Memory B cell (primary cell): ENCODE data around the gene CORO1C.
"Not testable (repeated sequence)": the region's sequence is repeated elsewhere in the genome, so short reads cannot be mapped to it uniquely, and the experiment has no call there.

Experiments used
- ATAC-seq: fragments of 150-1000 bp; cut with Tn5 transposase; 2 replicates; pipeline ENCODE4 v1.10.0; 2021; ENCODE audit warnings: low read depth, mild to moderate bottlenecking, moderate library complexity
- DNase-seq, 2 donors: peaks; one replicate each; pipeline ENCODE4 v3.0.0; 2022; ENCODE audit warnings: low spot score in 2 of 2
- H3K27ac Mint-ChIP-seq: one replicate; pipeline ENCODE4 v1.8.0; 2022; ENCODE audit warnings: mild to moderate bottlenecking, moderate library complexity, mixed read lengths
- H3K27me3 Mint-ChIP-seq: one replicate; pipeline ENCODE4 v1.8.0; 2022; ENCODE audit warnings: mixed read lengths
- H3K36me3 Mint-ChIP-seq: one replicate; pipeline ENCODE4 v1.8.0; 2022; ENCODE audit warnings: mild to moderate bottlenecking, mixed read lengths
- H3K4me1 Mint-ChIP-seq: one replicate; pipeline ENCODE4 v1.8.0; 2022; ENCODE audit warnings: mixed read lengths
- H3K4me3 Mint-ChIP-seq: one replicate; pipeline ENCODE4 v1.8.0; 2022; ENCODE audit warnings: mild to moderate bottlenecking, moderate library complexity, mixed read lengths
- H3K9me3 Mint-ChIP-seq: one replicate; pipeline ENCODE4 v1.8.0; 2022; ENCODE audit warnings: mixed read lengths

The CORO1C gene

GRCh38 chr12:108635201-108635996 is 95.9 kb downstream of the CORO1C start:
- Mint-ChIP-seq H3K4me3 (peak overlapping the region; percentile 90), H3K9me3 (no peaks in the 10 kb centered on the region), H3K36me3 (peaks cover 14% of the 10 kb centered on the region), H3K27ac (peak overlapping the region; percentile 99), H3K4me1 (peaks cover 54% of the 10 kb centered on the region), H3K27me3 (no peaks in the 10 kb centered on the region)
- peak; percentile 64 to 78 for DNase-seq
- peak; percentile 57 for ATAC-seq

GRCh38 chr12:108634341-108634751 is 97.0 kb downstream of the CORO1C start:
- Mint-ChIP-seq H3K4me1 (peaks cover 53% of the 10 kb centered on the region), H3K27me3 (no peaks in the 10 kb centered on the region), H3K27ac (peak overlapping the region; percentile 99), H3K4me3 (peak overlapping the region; percentile 90), H3K9me3 (no peaks in the 10 kb centered on the region), H3K36me3 (peaks cover 8% of the 10 kb centered on the region)
- no peak for ATAC-seq
- DNase-seq = no peak

DNA sequence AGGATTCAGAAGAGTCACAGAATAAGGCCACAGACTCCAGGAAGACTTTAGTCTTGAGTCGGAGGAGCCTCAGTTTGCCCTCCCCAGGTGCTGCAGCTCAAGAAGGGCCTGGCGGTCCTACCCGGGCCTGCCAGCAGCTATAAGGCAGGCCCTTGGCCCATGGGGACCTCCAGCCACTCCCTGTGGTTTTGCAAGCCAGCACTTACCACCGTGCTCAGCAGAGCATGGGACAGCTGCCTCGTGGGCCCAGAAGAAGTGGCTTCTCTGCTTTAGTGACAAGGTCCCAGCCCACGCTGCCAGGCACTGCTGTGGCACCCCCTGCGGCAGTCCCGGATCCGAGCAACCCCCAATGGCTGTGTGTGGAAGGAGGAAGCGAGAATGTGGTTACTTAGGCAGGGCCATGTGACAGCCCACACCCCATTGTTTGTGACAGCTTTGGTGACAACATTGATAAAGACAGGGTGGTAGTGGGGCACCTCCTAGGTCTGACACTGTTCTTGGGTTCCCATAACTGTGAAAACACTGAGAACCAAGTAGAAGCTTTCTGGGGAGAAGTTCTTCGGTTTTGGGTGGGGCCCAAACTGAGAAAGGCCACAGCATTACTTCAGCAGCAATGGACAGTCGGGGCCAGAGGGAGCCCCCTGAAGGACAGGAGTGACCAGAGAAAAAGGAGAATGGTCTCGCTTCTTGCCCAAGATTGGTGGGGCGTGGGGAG is 97.6 kb downstream of the CORO1C start, which contains the start of gene SELPLG:
Gene SELPLG (minus strand): TSS at position 361 of the 715 bp plus-strand sequence. CDS start 9,587 bp downstream, outside the sequence.
- H3K36me3 Mint-ChIP-seq = peaks cover 4% of the 10 kb centered on the region
- peak within 1 kb of the TSS; percentile 99 for H3K27ac Mint-ChIP-seq
- no peaks in the 10 kb centered on the region for H3K27me3 Mint-ChIP-seq
- no peaks in the 10 kb centered on the region for H3K9me3 Mint-ChIP-seq
- peak; percentile 75 for ATAC-seq
- DNase-seq = peak; percentile 78 to 93
- peak within 1 kb of the TSS; percentile 90 for H3K4me3 Mint-ChIP-seq
- H3K4me1 Mint-ChIP-seq = peaks cover 49% of the 10 kb centered on the region

GRCh38 chr12:108633081-108633533 is 98.2 kb downstream of the CORO1C start:
- Mint-ChIP-seq H3K4me1 (peaks cover 51% of the 10 kb centered on the region), H3K4me3 (peak overlapping the region; percentile 90), H3K9me3 (no peaks in the 10 kb centered on the region), H3K27me3 (no peaks in the 10 kb centered on the region), H3K27ac (peak overlapping the region; percentile 99), H3K36me3 (peaks cover 4% of the 10 kb centered on the region)
- ATAC-seq (no peak), DNase-seq (no peak)

DNA sequence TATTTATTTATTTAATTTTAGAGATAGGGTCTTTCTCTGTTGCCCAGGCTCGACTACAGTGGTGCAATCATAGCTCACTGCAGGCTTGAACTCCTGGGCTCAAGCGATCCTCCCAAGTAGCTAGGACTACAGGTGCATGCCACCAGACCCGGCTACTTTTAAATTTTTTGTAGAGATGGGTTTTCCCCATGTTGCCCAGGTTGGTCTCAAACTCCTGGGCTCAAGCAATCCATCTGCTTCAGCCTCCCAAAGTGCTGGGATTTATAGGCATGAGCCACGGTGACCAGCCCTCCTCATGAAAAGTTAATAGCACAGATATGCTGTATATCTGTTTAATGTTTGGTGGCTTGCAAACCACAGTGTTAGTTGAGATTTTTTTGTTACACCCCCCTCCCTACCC is 100.1 kb downstream of the CORO1C start:
- not testable (repeated sequence) for H3K9me3 Mint-ChIP-seq, H3K27me3 Mint-ChIP-seq, DNase-seq, H3K36me3 Mint-ChIP-seq, ATAC-seq, H3K4me3 Mint-ChIP-seq
- H3K4me1 Mint-ChIP-seq = peaks cover 48% of the 10 kb centered on the region
- H3K27ac Mint-ChIP-seq = peak overlapping the region; percentile 93

DNA sequence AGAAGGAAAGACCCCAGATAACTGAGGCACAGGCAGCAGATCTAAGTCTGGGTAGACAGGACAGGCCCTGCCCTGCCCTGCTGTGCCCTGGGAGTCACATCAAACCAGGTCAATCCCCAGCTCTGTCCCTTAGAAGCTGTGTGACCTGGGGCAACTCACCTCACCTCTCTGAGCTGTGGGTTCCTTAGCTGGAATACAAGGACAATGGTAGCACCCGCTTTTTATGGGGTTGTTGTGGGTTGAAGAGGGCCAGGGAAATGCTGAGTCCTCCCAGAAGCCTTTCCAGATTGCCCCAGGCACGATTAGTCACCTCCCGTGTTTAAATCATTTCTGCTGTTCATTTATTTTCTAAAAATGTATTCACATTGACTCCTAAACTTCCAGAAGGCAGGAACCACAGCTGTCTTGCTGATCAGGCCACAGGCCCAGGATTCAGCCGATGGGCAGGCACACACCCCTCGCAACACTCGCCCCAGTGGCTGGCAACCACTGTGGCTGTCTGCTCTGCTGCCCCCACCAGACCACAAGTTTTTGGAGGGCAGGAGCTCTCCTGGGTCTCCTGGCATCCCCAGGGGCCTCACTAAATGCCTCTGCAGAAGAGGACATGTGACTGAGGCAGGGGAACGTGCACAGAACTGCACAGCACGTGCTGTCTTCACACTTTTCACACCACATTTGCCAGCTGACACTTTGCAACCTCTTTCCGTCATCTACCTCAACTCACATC is 100.7 kb downstream of the CORO1C start:
- no peaks in the 10 kb centered on the region for H3K9me3 Mint-ChIP-seq
- H3K27ac Mint-ChIP-seq = peak overlapping the region; percentile 66
- no peak overlapping the region for H3K4me3 Mint-ChIP-seq
- ATAC-seq (no peak), DNase-seq (no peak)
- H3K4me1 Mint-ChIP-seq = peaks cover 45% of the 10 kb centered on the region
- peaks cover 4% of the 10 kb centered on the region for H3K36me3 Mint-ChIP-seq
- no peaks in the 10 kb centered on the region for H3K27me3 Mint-ChIP-seq

- peaks cover 50% of the 10 kb centered on the region for H3K4me1 Mint-ChIP-seq
- no peak for ATAC-seq
- H3K9me3 Mint-ChIP-seq = no peaks in the 10 kb centered on the region
- no peaks in the 10 kb centered on the region for H3K27me3 Mint-ChIP-seq
- no peak for DNase-seq
- H3K27ac Mint-ChIP-seq = peak overlapping the region; percentile 66
- H3K4me3 Mint-ChIP-seq = no peak overlapping the region
- peaks cover 4% of the 10 kb centered on the region for H3K36me3 Mint-ChIP-seq
Observed at GRCh38 chr12:108629824-108630476, 101.4 kb downstream of the CORO1C start.

DNA sequence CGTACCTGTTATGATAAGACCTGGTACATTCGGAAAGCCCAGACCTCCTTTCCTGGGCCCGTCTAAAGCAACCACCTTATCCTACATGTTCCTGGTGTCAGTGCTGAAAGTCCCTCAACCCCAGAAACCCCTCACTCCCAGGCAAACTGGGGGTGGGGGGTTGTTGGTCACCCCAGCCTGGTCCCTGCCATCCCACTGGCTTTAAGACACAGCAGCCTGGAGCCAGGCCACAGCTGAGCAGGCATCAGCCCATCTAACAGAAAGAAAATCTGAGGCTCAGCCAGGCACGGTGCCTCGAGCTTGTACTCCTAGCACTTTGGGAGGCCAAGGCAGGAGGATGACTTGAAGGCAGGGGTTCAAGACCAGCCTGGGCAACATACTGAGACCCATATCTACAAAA is 102.2 kb downstream of the CORO1C start:
- Mint-ChIP-seq H3K27ac (peak overlapping the region; percentile 81), H3K36me3 (peaks cover 4% of the 10 kb centered on the region), H3K4me3 (no peak overlapping the region), H3K27me3 (no peaks in the 10 kb centered on the region), H3K4me1 (peaks cover 47% of the 10 kb centered on the region), H3K9me3 (no peaks in the 10 kb centered on the region)
- DNase-seq = no peak
- ATAC-seq = no peak

GRCh38 chr12:108627134-108627920 is 104.0 kb downstream of the CORO1C start:
- no peaks in the 10 kb centered on the region for H3K9me3 Mint-ChIP-seq
- H3K4me3 Mint-ChIP-seq = no peak overlapping the region
- no peak for DNase-seq
- H3K27me3 Mint-ChIP-seq = no peaks in the 10 kb centered on the region
- H3K4me1 Mint-ChIP-seq = peaks cover 44% of the 10 kb centered on the region
- no peak for ATAC-seq
- peak overlapping the region; percentile 20 for H3K27ac Mint-ChIP-seq
- peaks cover 7% of the 10 kb centered on the region for H3K36me3 Mint-ChIP-seq

- Mint-ChIP-seq H3K4me1 (peaks cover 38% of the 10 kb centered on the region), H3K27ac (peak overlapping the region; percentile 0), H3K9me3 (no peaks in the 10 kb centered on the region), H3K4me3 (no peak overlapping the region), H3K27me3 (no peaks in the 10 kb centered on the region), H3K36me3 (peaks cover 3% of the 10 kb centered on the region)
- DNase-seq (no peak), ATAC-seq (no peak)
Observed at GRCh38 chr12:108625228-108625627, 106.1 kb downstream of the CORO1C start.

DNA sequence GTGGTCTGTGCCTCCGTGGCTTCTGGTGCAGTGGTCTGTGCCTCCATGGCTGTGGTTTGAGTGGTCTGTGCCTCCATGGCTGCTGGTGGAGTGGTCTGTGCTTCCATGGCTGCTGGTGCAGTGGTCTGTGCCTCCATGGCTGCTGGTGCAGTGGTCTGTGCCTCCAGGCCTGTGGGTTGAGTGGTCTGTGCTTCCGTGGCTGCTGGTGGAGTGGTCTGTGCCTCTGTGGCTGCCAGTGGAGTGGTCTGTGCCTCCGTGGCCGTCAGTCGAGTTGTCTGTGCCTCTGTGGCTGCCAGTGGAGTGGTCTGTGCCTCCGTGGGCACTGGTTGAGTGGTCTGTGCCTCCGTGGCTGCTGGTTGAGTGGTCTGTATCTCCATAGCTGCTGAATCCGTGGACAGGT is 107.7 kb downstream of the CORO1C start:
- Mint-ChIP-seq H3K27ac (peak overlapping the region; percentile 38), H3K4me3 (no peak overlapping the region), H3K4me1 (peaks cover 34% of the 10 kb centered on the region), H3K36me3 (peaks cover 3% of the 10 kb centered on the region), H3K27me3 (no peaks in the 10 kb centered on the region), H3K9me3 (no peaks in the 10 kb centered on the region)
- DNase-seq (no peak), ATAC-seq (no peak)

DNA sequence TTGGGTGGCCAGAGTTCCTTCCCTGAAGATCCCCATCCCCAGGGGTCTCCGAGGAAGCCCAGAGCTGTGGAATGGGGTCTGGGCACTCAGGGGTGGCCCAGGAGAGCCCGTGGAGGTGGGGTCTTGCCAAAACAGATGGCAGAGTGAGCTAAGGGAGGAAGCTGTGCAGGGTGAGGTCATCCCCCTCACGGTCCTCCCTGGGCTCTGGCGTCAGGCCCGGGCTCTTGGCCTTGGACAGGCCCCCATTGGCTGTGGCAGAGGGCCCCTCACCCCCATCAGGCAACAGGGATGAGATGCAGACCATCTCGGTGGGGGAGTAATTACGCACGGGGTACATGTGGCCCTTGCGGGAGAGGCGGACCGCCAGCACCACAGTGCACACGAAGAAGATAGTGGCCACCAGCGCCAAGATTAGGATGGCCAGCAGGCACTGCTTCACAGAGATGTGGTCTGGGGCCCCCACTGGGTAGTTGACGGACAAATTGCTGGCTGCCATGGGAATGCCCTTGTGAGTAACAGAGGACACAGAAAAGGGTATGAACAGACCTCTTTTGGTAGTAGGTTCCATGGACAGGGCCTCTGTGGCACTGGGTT is 108.3 kb downstream of the CORO1C start:
- Mint-ChIP-seq H3K27me3 (no peaks in the 10 kb centered on the region), H3K4me3 (no peak overlapping the region), H3K4me1 (peaks cover 33% of the 10 kb centered on the region)

More for the DNA sequence above, 108.3 kb downstream of the CORO1C start:
- no peak for DNase-seq
- H3K36me3 Mint-ChIP-seq = peaks cover 3% of the 10 kb centered on the region
- no peaks in the 10 kb centered on the region for H3K9me3 Mint-ChIP-seq
- ATAC-seq = no peak
- peak overlapping the region; percentile 91 for H3K27ac Mint-ChIP-seq
